GM18870 (cell line): ENCODE data around the gene ITGA2.

Experiments used
- ATAC-seq: cut with Tn5 transposase; IDR thresholded peaks from one replicate; pipeline ENCODE4 v1.9.1; 2021; ENCODE audit warnings: moderate library complexity; ENCODE audit not compliant: unreplicated experiment

ITGA2 gene

DNA sequence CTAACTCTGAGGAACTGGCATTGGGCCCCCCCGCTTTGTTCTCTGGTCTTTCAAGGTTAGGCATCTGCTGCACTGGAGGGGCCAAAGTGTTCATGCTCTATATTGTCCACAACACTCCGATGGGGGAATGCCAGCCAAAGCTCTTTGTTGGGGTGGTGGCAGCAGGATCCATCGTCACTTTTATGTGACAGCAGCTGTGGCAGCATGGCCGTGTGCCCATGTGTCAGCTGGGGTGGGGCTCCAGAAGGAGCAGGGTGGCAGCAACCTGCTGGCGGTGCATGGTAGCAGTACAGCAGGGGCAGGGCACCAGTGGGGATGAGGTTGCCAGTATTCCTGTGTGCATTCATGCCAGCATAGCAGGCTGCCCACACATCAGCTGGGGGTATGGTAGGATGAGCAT lies 28.2 kb downstream of the ITGA2 start:
- ATAC-seq = no peak

DNA sequence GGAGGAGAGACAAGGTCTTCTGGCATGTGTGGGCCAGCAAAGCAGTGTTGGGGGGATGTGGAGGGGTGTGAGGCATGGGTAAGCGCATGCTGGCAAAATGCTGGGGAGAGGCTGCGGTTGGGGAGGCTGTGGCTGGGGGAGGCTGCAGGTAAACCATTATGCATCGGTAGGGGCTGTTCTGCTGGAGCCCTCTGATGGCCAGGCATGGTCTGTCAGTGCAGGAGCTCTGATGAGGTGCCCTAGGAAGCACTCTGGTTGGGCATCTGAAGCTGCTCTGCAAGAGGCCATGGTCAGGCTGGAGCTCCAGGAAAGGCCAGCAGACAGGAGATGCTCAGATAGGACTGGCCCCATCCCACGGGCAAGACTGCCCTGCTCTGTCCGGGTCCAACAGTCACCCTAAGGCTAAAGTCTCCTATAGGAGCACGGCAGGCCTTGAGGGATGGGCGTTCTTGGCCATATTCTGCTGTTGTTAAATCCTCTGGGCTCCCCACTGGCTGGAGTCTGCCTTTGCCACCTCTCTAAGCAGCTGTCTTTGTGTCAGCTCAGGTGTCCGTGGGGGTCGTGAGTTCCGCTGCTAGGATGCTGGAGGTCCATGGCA lies 28.7 kb downstream of the ITGA2 start:
- no peak for ATAC-seq

GRCh38 chr5:53019320-53019719 lies 30.2 kb downstream of the ITGA2 start:
- ATAC-seq = no peak

DNA sequence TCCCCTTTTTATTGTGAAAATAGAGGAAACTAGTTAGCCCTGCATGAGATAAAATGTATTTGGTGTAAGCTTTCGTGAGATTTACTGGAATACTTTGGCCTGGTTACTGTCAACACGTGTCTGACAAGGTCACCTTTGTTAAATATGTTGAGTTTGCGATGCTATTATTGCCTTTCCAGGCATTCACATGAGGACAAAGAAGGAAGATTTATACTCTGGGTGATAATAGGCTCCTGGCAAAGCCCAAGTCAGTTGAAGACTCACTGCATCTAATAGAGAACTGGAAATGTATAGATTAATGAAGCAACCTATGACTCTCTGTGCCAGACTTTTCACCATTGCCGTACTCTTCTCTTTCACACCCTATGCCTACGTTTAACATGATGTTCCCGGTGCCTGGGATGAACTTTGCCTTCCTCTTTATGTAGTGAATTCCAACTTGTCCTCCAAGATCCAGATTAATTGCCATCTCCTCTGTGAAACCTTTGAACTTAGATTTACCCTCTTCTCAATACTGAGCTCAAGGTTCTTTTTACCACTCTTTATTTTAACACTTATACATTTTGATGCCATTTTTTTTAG lies 33.9 kb downstream of the ITGA2 start:
- no peak for ATAC-seq

- ATAC-seq = peak; percentile 99
Observed at GRCh38 chr5:53023969-53024368, 34.8 kb downstream of the ITGA2 start.

DNA sequence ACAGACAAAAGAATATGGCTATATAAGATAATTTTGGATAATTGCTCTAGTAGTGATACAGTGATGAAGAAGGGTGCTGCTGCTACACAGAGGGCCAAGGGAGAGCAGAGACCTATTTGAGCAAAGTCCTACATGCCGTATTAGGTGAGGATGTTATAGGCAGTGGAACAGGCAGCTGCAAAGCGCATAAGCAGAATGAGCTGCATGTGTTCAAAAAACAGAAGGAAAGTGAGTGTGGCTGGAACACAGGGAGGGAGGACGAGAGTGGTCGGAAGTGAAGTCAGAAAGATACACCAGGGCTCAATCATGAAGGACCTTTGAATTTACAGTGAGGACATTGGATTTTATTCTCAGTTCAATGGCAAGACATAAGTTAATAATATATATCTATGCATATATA lies 35.4 kb downstream of the ITGA2 start:
- ATAC-seq = no peak

- ATAC-seq = no peak
Observed at GRCh38 chr5:53025487-53025886, 36.3 kb downstream of the ITGA2 start.

DNA sequence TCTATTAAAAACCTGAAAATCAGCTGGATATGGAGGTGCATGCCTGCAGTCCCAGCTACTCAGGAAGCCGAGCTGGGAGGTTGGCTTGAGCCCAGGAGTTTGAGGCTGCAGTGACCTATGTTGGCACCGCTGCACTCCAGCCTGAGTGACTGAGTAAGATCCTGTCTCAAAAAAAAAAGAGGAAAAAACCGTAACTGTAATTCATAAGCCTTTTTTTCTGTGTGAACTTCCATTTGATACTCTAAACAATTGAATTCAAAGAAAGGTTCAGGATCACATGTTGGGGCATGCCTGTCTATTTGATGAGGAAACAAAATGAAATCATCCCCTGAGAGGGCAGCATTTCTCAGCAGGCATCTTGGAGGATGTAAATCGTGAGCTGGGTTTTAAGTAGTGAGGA lies 38.8 kb downstream of the ITGA2 start:
- no peak for ATAC-seq

DNA sequence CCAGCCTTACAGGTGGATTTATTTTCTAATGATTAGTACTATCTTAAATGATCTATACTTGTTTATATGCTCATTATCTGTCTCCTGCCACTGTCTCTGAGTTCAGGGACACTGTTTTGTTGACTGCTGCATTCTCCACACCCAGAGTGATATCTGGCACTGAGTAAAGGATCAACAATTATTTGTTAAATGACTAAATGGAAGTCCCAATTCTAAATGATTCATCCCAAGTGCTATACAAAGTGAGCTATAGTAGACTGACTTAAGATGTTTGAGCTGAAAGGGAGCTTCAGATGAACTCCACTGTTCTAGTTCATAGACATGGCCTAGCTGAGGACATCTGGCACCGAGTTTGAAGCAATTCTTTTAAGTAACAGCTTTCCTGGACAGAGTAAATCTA lies 40.5 kb downstream of the ITGA2 start:
- no peak for ATAC-seq

GRCh38 chr5:53030893-53031292 lies 41.7 kb downstream of the ITGA2 start:
- ATAC-seq = no peak

GRCh38 chr5:53031695-53032096 lies 42.5 kb downstream of the ITGA2 start:
- no peak for ATAC-seq

DNA sequence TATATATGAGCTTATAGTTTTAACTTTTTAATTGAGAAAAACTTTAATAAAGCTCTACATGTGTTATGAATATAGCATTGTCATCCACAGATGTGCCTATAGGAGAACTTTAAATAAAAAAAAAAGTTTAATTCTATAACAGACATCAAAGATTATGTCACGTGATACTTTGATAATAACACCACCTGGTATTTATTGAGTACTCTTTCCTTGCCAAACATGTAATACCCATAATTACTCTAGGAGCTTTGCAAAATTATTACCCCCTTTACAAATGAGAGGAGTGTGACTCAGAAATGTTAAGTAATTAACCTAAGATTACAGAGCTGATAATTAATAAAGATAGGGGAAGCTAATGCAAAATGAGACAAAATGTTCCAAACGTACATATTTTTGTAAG lies 43.0 kb downstream of the ITGA2 start:
- ATAC-seq = no peak

- ATAC-seq = no peak
Observed at GRCh38 chr5:53034832-53035231, 45.7 kb downstream of the ITGA2 start.

GRCh38 chr5:53035868-53036381 lies 46.8 kb downstream of the ITGA2 start:
- ATAC-seq = no peak

- no peak for ATAC-seq
Observed at GRCh38 chr5:53037141-53037859, 48.1 kb downstream of the ITGA2 start.

DNA sequence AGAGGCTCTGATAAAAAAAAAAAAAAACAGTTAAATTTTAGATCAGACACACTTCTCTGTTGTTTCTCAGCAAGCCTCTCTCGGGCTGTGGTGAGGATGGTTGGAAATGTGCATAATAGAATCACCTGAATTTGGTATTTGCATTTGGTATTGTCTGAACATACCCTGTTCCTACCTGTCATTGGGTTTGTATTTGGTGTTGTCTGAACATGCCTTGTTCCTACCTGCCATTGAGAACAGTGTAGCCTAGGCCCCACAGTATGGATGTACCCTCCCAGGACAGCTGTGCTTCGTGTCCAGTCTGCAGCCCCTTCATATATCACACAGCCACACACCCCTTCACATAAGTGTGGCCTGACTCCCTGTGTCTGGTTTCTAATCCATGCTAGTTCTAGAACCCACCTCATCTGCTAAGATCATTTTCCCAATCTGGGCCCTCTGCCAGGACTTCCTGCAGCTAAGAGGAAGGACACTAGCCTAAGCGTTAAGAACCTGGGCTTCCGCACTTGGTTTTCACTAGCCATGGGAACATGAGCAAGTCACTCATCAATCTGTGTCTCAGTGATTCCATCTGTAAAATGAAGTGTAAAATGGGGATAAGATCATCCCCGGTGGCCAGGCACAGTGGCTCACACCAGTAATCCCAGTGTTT lies 49.2 kb downstream of the ITGA2 start:
- ATAC-seq = no peak

- no peak for ATAC-seq
Observed at GRCh38 chr5:53039855-53040254, 50.7 kb downstream of the ITGA2 start.

DNA sequence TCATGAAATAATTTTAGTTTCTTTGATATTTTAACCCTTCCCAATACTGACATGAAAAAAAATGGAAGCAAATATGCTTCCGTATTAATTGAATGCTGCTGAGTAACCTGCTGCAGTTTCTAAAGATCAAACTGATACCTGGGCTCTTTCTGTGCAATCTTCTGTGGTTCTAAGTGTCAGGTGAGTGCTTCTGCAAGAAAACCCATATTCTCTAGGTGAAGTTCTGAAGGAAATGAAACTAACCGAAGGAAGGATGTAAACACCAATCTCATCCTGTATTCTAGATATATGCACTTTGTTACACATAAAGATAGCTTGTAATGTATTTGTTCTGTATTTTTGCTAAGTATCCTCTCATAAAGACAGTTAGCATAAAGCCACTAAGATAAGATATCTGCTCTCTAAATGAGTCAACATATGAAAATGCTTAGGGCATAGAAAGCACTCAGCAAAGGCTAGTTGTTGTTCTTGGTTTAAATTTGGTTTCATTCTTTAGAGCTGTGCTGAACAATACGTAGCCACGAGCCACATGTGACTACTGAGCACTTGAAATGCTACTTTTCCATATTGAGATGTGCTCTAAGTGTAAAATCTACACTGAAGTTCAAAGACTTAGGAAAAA lies 52.0 kb downstream of the ITGA2 start:
- peak; percentile 99 for ATAC-seq

- ATAC-seq = no peak
Observed at GRCh38 chr5:53041740-53042139, 52.6 kb downstream of the ITGA2 start.

DNA sequence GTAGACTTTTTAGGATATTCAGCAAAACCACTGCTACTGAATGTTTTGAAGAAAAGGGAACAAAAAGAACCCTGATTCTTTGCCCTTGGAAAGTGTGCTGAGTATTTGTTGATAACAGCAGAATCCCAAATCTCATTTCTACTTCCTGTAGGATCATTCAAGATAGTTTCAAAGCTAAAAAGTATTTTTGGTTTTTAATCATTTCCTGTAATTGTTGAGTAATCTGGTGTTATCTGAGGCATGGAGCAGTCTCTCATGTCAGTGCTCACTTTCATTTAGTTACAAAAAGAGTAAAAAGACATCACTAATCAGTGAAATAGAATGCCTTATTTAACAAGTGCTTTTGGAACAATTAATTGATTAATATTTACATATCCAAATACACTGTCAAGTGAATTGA lies 56.1 kb downstream of the ITGA2 start:
- ATAC-seq = no peak

DNA sequence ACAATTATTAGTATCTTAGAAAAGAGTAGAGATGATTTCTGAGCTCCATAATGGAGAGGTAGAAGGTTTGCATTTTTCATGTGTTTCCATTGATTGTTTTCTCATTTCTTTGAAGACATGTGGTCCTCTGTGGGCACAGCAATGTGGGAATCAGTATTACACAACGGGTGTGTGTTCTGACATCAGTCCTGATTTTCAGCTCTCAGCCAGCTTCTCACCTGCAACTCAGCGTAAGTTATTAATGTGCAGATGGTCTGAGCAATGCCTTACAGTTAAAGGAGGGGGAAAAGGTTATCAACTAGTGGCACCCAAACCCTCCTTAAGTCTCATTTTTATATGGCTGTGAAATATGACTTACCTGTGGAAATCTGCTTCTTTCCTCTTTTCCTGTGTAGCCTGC lies 59.1 kb downstream of the ITGA2 start:
- ATAC-seq = no peak
